ENCODE measurements around the gene RPN2.

GRCh38 chr20:37228082-37228481 is 49.0 kb downstream of the RPN2 start:
- TF ChIP-seq CTCF (conservative IDR thresholded peaks at IDR 0.05; ENCODE audit: low read depth, low read length) = no peak
- TF ChIP-seq EZH2 (IDR thresholded peaks at IDR 0.05; ENCODE audit: low read length, unreplicated experiment) = no peak

Measured in PC-3 (cell line).